ENCODE measurements around the gene PLAAT2.
"Not testable (repeated sequence)": the region's sequence is repeated elsewhere in the genome, so short reads cannot be mapped to it uniquely, and the experiment has no call there.

PLAAT2 gene

DNA sequence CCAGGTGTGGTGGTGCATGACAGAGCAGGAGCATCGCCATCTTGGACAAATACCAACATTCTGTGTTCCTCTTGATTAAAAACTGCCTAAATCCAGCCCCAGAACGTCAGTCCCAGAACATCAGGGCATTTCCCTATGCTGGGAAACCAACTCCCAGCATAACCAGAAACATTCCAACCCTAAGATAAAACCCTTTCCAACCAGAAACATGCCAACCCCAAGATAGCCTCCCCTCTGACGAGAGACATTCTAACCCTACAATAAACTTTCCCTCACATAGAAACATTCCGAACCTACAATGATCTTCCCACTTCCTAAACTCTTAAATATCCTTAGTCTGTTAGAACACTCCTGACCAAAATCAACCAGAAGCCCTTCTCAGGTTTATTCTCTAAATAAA is 15.0 kb downstream of the PLAAT2 start:
- H3K9me3 Mint-ChIP-seq, result no peaks in the 10 kb centered on the region
- H3K27me3 Mint-ChIP-seq, result peaks cover 0 to 3% of the 10 kb centered on the region in 2 donors
- no peak for ATAC-seq (replicated peaks)
- peaks cover 12 to 42% of the 10 kb centered on the region in 2 donors for H3K4me1 Mint-ChIP-seq
- H3K4me3 Mint-ChIP-seq, result no peak overlapping the region
- DNase-seq, result no peak
- H3K27ac Mint-ChIP-seq, result no peak overlapping the region
- no peaks in the 10 kb centered on the region for H3K36me3 Mint-ChIP-seq

GRCh38 chr11:63547061-63547460 is 16.1 kb downstream of the PLAAT2 start:
- no peak overlapping the region for H3K27ac Mint-ChIP-seq
- no peaks in the 10 kb centered on the region for H3K36me3 Mint-ChIP-seq
- H3K27me3 Mint-ChIP-seq, result peaks cover 0 to 3% of the 10 kb centered on the region in 2 donors
- H3K4me1 Mint-ChIP-seq, result peaks cover 8 to 34% of the 10 kb centered on the region in 2 donors
- DNase-seq, result no peak
- H3K4me3 Mint-ChIP-seq, result no peak overlapping the region
- no peaks in the 10 kb centered on the region for H3K9me3 Mint-ChIP-seq
- ATAC-seq (replicated peaks), result no peak

DNA sequence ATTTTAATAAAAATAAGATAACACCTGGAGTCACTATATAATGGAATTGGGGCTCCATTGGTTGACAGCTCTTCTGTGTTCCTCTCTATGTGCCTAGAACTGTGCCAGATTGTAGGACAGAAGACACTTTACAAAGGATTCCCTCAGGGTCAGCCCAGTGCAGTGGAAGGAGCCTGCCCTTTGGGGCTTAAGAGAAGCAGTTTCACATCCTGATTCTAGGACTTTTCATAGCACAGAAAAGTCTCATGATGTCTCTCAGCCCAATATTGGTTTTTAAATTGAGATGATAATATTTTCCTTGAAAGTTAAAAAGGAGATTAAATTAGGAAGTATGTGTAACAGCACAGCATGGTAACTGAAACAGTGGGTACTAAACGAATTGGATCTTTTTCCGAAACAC is 19.5 kb downstream of the PLAAT2 start:
- ATAC-seq (replicated peaks) (peak; percentile 95 to 98), DNase-seq (no peak)
- Mint-ChIP-seq H3K9me3 (no peaks in the 10 kb centered on the region), H3K27me3 (no peaks in the 10 kb centered on the region), H3K27ac (no peak overlapping the region), H3K36me3 (no peaks in the 10 kb centered on the region), H3K4me3 (no peak overlapping the region), H3K4me1 (peaks cover 3 to 30% of the 10 kb centered on the region in 2 donors)

DNA sequence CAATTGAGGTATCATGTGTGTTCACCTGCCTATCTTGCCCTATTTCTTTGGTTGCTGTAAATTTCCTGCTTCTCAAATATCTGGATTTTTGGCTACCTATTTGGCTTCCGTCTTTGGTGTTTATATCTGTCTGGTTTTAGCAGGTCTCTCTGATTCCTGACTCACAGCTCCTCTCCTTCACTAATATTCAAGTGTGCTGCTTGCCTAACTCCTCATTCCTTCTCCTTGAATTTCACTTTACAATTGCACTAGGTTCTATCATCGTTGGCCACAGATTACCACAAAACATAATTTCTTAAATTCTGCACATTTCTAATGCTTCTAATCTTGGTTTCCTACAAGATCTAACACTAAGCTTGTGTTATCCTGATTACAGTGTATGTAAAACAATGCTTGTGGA is 20.7 kb downstream of the PLAAT2 start:
- not testable (repeated sequence) for H3K27ac Mint-ChIP-seq; ATAC-seq (replicated peaks); H3K36me3 Mint-ChIP-seq; H3K9me3 Mint-ChIP-seq; H3K27me3 Mint-ChIP-seq; H3K4me3 Mint-ChIP-seq; DNase-seq
- H3K4me1 Mint-ChIP-seq, result peaks cover 12 to 41% of the 10 kb centered on the region in 2 donors

GRCh38 chr11:63537293-63538101 is 25.7 kb downstream of the PLAAT2 start:
- DNase-seq, result no peak
- Mint-ChIP-seq H3K9me3 (no peaks in the 10 kb centered on the region), H3K27ac (peak overlapping the region; percentile 79), H3K4me3 (peak overlapping the region; percentile 75 to 77), H3K36me3 (no peaks in the 10 kb centered on the region), H3K4me1 (peaks cover 20 to 36% of the 10 kb centered on the region in 2 donors), H3K27me3 (no peaks in the 10 kb centered on the region)
- ATAC-seq (replicated peaks), result peak; percentile 40 to 54

DNA sequence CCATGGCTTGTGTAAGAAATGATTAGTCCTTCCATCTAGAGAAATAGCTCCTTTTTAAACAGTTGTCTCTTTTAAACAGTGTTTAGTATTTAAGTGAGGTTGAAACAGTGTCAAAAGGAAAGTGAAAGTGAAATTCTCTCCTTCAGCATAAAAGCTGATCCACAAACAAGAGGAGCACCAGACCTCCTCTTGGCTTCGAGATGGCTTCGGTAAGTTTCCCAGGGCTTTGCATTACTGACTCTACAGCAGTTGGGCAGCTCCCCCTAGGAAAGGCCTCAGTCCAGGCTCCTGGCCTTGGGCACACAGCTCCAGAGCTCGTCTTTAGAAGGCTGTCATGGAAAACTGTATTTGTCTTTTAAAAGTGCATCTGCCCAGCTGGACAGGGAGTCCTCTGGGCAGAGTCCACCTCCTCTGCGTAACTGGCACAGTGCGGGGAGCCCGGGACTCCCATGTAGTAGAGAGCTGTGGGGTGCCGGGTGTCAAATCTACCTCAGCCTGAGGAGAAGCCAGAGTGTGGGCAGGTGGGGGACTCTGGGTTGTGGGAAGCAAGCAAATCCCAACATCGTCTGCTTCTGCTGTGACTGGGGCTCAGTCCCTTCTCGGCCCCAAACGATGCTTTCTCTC is 26.4 kb downstream of the PLAAT2 start, which contains the start of gene PLAAT4:
PLAAT4 (plus strand) TSS at position 140 of the 624 bp plus-strand sequence; CDS start at position 201, 61 bp downstream.
- peak; percentile 44 to 52 for ATAC-seq (replicated peaks)
- Mint-ChIP-seq H3K27me3 (no peaks in the 10 kb centered on the region), H3K4me3 (peak within 1 kb of the TSS; percentile 75 to 77), H3K4me1 (peaks cover 25 to 43% of the 10 kb centered on the region in 2 donors), H3K27ac (peak within 1 kb of the TSS; percentile 63), H3K36me3 (no peaks in the 10 kb centered on the region), H3K9me3 (no peaks in the 10 kb centered on the region)
- no peak for DNase-seq

DNA sequence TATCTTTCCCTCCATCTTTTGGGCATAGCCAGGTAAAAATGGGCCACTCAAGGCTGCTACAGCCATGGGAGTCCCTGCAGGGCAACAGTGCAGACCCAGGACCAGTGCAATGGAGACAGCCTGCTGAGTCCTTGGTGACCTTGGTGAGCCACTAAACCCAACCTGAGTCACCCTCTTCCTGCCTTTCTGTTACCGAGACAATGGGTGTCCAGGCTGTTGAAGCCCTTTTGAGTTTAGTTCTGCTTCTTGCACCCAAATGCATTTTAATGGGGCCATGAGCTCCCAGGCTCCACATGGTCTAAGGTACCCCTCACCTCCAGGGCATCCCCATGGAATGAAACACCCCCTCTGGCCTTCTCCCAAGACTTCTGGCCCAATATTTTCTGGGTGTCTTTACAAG is 27.4 kb downstream of the PLAAT2 start:
- no peak for DNase-seq
- H3K27ac Mint-ChIP-seq, result no peak overlapping the region
- peak overlapping the region in 1 of 2 donors; percentile 77 for H3K4me3 Mint-ChIP-seq
- H3K4me1 Mint-ChIP-seq, result peaks cover 29 to 50% of the 10 kb centered on the region in 2 donors
- H3K27me3 Mint-ChIP-seq, result no peaks in the 10 kb centered on the region
- ATAC-seq (replicated peaks), result no peak
- H3K36me3 Mint-ChIP-seq, result no peaks in the 10 kb centered on the region
- no peaks in the 10 kb centered on the region for H3K9me3 Mint-ChIP-seq

DNA sequence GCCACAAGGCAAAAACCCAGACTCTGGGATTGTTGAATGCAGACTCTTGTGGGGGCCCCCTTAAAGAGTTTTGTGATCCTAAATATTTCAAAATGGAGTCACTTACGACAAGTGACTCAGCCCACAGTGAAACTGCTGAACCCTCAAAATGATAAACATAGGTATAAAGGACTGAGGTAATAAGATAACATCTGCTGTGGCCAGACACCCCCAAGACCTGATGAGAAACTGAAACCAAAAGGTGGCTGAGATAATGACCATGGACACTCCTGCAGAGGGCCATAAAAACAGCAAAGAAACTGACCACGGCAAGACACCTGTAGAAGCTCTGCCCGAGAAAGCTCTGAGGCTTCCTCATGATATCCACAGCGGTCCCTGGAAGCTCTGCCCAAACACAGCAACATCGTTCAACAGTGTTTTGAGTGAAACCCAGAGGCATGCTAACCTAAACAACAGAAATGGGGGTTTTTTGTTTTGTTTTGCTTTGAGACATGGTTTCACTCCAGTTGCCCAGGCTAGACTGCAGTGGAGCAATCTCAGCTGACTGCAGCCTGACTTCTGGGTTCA is 28.2 kb downstream of the PLAAT2 start:
- H3K9me3 Mint-ChIP-seq, result no peaks in the 10 kb centered on the region
- ATAC-seq (replicated peaks) (peak in 1 of 2 donors; percentile 33), DNase-seq (no peak)
- H3K36me3 Mint-ChIP-seq, result no peaks in the 10 kb centered on the region
- H3K4me1 Mint-ChIP-seq, result peaks cover 29 to 44% of the 10 kb centered on the region in 2 donors
- H3K27me3 Mint-ChIP-seq, result no peaks in the 10 kb centered on the region
- H3K4me3 Mint-ChIP-seq, result no peak overlapping the region
- no peak overlapping the region for H3K27ac Mint-ChIP-seq

DNA sequence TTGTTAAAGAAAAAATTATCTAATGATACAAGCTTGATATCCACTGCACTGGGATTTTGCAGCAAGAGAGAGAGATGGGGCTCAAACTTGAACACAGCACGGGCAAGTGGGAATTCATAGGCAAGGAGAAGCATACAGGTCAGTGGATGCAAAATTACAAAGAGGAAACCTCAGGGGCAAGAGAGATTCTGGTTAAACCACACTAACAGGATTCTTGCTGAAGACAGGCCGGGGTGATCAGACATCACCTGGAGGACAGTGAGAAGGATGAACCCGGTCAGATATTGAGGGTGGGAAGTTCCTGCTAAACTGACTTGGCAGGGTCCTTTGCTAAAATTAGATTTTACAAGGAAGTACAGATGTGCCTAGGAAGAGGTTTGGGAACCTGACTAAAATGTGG is 29.1 kb downstream of the PLAAT2 start:
- Mint-ChIP-seq H3K9me3 (no peaks in the 10 kb centered on the region), H3K27ac (no peak overlapping the region), H3K4me3 (no peak overlapping the region), H3K36me3 (no peaks in the 10 kb centered on the region), H3K27me3 (peaks cover 0 to 2% of the 10 kb centered on the region in 2 donors), H3K4me1 (peaks cover 29 to 44% of the 10 kb centered on the region in 2 donors)
- ATAC-seq (replicated peaks), result no peak
- no peak for DNase-seq

DNA sequence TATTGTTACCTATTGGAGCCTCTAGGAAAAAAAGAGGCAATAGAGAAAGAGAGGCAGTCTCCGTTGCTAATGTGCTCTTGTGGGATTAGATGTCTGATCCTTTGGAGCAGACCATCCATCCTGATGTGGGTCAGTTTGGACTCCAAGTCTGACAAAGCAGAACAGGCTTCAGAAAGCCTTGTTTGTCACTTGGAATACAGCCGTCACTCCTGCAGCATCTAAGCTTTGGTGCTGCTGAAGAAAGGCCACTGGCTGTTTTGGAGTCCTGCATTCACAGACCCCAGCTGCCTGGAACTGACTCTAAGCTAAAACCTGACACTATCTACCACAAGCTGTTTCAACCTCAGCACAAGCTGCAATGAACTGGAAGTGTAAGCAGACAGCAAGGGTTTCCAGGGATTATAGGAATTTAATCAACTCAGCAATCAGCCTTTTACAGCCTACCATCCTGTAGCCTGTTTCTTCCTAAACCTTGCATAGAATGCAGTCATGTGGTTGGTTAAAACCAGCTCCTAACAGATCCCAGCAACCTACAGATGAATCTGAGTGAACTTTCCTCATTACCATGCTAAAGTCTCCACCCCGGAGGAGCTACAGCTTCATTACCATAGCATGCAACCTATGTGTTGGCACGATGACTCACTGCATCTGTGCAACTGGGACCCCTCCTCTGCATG is 30.2 kb downstream of the PLAAT2 start:
- Mint-ChIP-seq H3K27ac (no peak overlapping the region), H3K4me3 (no peak overlapping the region), H3K4me1 (peaks cover 24 to 37% of the 10 kb centered on the region in 2 donors), H3K9me3 (no peaks in the 10 kb centered on the region), H3K27me3 (peaks cover 0 to 5% of the 10 kb centered on the region in 2 donors), H3K36me3 (no peaks in the 10 kb centered on the region)
- DNase-seq (no peak), ATAC-seq (replicated peaks) (no peak)

- H3K4me3 Mint-ChIP-seq, result no peak overlapping the region
- no peaks in the 10 kb centered on the region for H3K9me3 Mint-ChIP-seq
These were observed 31.1 kb downstream of the PLAAT2 start for GRCh38 chr11:63532117-63532516.

GRCh38 chr11:63531074-63531792 is 31.9 kb downstream of the PLAAT2 start:
- H3K9me3 Mint-ChIP-seq, result not testable (repeated sequence)

More at GRCh38 chr11:63532117-63532516, 31.1 kb downstream of the PLAAT2 start:
- Mint-ChIP-seq H3K27ac (no peak overlapping the region), H3K27me3 (peaks cover 0 to 12% of the 10 kb centered on the region in 2 donors), H3K36me3 (no peaks in the 10 kb centered on the region), H3K4me1 (peaks cover 16 to 29% of the 10 kb centered on the region in 2 donors)
- DNase-seq, result no peak
- no peak for ATAC-seq (replicated peaks)

GRCh38 chr11:63530021-63530420 is 33.2 kb downstream of the PLAAT2 start:
- ATAC-seq (replicated peaks) (no peak), DNase-seq (no peak)
- H3K36me3 Mint-ChIP-seq, result no peaks in the 10 kb centered on the region
- no peaks in the 10 kb centered on the region for H3K9me3 Mint-ChIP-seq
- H3K27ac Mint-ChIP-seq, result no peak overlapping the region
- H3K4me3 Mint-ChIP-seq, result no peak overlapping the region
- peaks cover 10 to 15% of the 10 kb centered on the region in 2 donors for H3K4me1 Mint-ChIP-seq
- H3K27me3 Mint-ChIP-seq, result peaks cover 0 to 12% of the 10 kb centered on the region in 2 donors

More at GRCh38 chr11:63531074-63531792, 31.9 kb downstream of the PLAAT2 start:
- Mint-ChIP-seq H3K27me3 (peaks cover 0 to 12% of the 10 kb centered on the region in 2 donors), H3K4me1 (peaks cover 11 to 20% of the 10 kb centered on the region in 2 donors)
- DNase-seq, H3K36me3 Mint-ChIP-seq, H3K4me3 Mint-ChIP-seq, H3K27ac Mint-ChIP-seq: not testable (repeated sequence)
- peak; percentile 94 to 97 for ATAC-seq (replicated peaks)

Measured in stimulated activated naive B cell treated with anti-CD40 and anti-IgM and Interleukin-4, amounts not matched to agents 10 μg/mL and 1 μg/mL and 100 μg/mL, for 72 hours (primary cell).